Activated naive CD4-positive, alpha-beta T cell treated with anti-CD3 and anti-CD28 coated beads for 36 hours (primary cell): Measurements from ENCODE around the gene CYP2J2. TPM values are rescaled to one million over a fixed set of nuclear protein-coding genes. Genes with fewer than 3 reads are reported as not detected.
A peak's percentile ranks its signal among the peaks of the same experiment; 100 is the strongest.
"Not testable (repeated sequence)": the region's sequence is repeated elsewhere in the genome, so short reads cannot be mapped to it uniquely, and the experiment has no call there.

ENCODE experiments used
- CTCF ChIA-PET: fragments of 350-600 bp; sonication (Branson Sonifier 250); formaldehyde crosslinking; loops from one replicate; lab custom pipeline; 2021; ENCODE audit warnings: antibody characterized with exemption; lab: Charles Lee
- DNase-seq: peaks from one replicate; pipeline ENCODE4 v3.0.0-alpha.2; 2020
- H3K27ac Mint-ChIP-seq: one replicate; pipeline ENCODE4 v1.8.0; 2021; ENCODE audit warnings: mild to moderate bottlenecking, mixed read lengths
- H3K27me3 Mint-ChIP-seq: one replicate; pipeline ENCODE4 v1.8.0; 2021; ENCODE audit warnings: low read depth, mixed read lengths
- H3K36me3 Mint-ChIP-seq: one replicate; pipeline ENCODE4 v1.8.0; 2021; ENCODE audit warnings: low read depth, mixed read lengths
- H3K4me1 Mint-ChIP-seq: one replicate; pipeline ENCODE4 v1.8.0; 2021; ENCODE audit warnings: low read depth, mixed read lengths
- H3K4me3 Mint-ChIP-seq: one replicate; pipeline ENCODE4 v1.8.0; 2021; ENCODE audit warnings: mild to moderate bottlenecking, moderate library complexity, mixed read lengths
- H3K9me3 Mint-ChIP-seq: one replicate; pipeline ENCODE4 v1.8.0; 2021; ENCODE audit warnings: mixed read lengths
- intact Hi-C: fragments of 100-400 bp; cut with micrococcal nuclease; formaldehyde crosslinking; loops from one replicate; pipeline ENCODE4 v1.15.1; 2023
- total RNA-seq, 2 experiments: library from RNA; stranded (reverse); gene quantifications; one replicate each; pipeline ENCODE4 v1.2.3, GENCODE V29; 2021

The CYP2J2 gene, protein sequence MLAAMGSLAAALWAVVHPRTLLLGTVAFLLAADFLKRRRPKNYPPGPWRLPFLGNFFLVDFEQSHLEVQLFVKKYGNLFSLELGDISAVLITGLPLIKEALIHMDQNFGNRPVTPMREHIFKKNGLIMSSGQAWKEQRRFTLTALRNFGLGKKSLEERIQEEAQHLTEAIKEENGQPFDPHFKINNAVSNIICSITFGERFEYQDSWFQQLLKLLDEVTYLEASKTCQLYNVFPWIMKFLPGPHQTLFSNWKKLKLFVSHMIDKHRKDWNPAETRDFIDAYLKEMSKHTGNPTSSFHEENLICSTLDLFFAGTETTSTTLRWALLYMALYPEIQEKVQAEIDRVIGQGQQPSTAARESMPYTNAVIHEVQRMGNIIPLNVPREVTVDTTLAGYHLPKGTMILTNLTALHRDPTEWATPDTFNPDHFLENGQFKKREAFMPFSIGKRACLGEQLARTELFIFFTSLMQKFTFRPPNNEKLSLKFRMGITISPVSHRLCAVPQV
- 1 to 10 TPM; 2.3 to 2.6 TPM for total RNA-seq

DNA sequence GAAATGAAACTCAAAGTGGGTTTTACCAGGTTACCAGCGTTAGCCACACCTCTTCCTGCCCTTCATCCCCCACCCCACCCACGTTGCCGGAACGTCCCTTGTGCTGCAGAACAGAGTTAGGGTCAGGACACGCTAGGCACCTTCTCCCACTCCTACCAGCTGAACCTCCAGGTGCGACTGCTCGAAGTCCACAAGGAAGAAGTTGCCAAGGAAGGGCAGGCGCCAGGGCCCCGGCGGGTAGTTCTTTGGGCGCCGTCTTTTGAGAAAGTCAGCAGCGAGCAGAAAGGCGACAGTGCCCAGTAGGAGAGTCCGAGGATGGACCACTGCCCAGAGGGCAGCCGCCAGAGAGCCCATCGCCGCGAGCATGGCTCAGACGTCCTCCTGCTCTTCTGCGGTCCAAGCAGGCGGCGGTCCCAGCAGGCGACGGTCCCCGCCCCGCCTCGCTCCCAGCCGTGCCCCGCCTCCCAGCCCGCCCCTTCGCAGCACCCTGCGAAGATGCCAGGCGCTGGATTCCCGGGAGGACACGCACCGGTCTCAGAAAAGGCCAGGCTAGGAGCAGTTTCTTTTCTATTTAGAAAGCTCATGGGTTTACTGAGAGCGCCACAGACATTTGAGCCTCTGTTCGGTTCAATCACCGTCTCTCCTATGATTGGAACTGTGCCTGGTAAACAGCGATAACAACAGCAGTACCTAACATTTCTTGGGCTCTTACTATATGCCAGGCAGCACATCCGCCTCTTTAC lies at the start of gene CYP2J2:
TSS of gene CYP2J2 (minus strand) at position 393 of the 743 bp plus-strand sequence. CDS start at position 366, 27 bp downstream.
- peak; percentile 60 for DNase-seq
- no peaks in the 10 kb centered on the region for H3K36me3 Mint-ChIP-seq
- H3K27ac Mint-ChIP-seq, result peak within 1 kb of the TSS; percentile 2
- intact Hi-C loops, result loop anchor here (1.0 kb wide), 1 partner anchor 112 kb away; the partner anchor contains the start of gene HOOK1
- H3K4me1 Mint-ChIP-seq, result peaks cover 9% of the 10 kb centered on the region
- CTCF ChIA-PET, result interaction anchor here (0.8 to 1.9 kb wide), 2 partner anchors 20 to 24 kb away, joined by 3 to 6 read pairs; no protein-coding TSS in a partner anchor
- peaks cover 6% of the 10 kb centered on the region for H3K9me3 Mint-ChIP-seq
- peak within 1 kb of the TSS; percentile 82 for H3K4me3 Mint-ChIP-seq
- peaks cover 21% of the 10 kb centered on the region for H3K27me3 Mint-ChIP-seq

DNA sequence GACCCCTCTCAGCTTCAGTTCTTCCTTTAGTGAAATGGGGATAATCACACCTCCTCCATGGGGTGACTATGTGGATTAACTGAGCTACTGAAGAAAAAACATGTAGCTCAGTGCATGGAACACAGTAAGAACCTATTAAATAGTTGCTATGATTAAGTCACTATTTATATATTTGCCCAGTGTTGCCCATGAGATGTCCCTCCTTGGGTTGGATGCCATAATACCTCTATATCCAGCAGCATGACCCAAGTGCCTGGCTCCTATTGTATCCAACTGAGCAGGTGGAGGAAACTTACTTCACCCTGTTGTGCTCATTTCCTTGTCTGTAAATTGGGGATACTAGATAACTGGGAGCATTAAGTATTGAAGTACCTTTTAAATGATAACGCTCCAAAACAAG lies 47.1 kb upstream of the CYP2J2 start:
- no peaks in the 10 kb centered on the region for H3K36me3 Mint-ChIP-seq
- H3K9me3 Mint-ChIP-seq, result no peaks in the 10 kb centered on the region
- peaks cover 3% of the 10 kb centered on the region for H3K4me1 Mint-ChIP-seq
- no peak overlapping the region for H3K27ac Mint-ChIP-seq
- H3K27me3 Mint-ChIP-seq, result peaks cover 22% of the 10 kb centered on the region
- DNase-seq, result no peak
- CTCF ChIA-PET, result interaction anchor here (0.6 to 2.2 kb wide), 4 partner anchors 14 to 1069 kb away, joined by 3 to 6 read pairs (median 4); no protein-coding TSS in a partner anchor
- intact Hi-C loops, result loop anchor here (5.0 to 10.0 kb wide), 4 partner anchors 171 to 1611 kb away; no protein-coding TSS in a partner anchor
- no peak overlapping the region for H3K4me3 Mint-ChIP-seq

DNA sequence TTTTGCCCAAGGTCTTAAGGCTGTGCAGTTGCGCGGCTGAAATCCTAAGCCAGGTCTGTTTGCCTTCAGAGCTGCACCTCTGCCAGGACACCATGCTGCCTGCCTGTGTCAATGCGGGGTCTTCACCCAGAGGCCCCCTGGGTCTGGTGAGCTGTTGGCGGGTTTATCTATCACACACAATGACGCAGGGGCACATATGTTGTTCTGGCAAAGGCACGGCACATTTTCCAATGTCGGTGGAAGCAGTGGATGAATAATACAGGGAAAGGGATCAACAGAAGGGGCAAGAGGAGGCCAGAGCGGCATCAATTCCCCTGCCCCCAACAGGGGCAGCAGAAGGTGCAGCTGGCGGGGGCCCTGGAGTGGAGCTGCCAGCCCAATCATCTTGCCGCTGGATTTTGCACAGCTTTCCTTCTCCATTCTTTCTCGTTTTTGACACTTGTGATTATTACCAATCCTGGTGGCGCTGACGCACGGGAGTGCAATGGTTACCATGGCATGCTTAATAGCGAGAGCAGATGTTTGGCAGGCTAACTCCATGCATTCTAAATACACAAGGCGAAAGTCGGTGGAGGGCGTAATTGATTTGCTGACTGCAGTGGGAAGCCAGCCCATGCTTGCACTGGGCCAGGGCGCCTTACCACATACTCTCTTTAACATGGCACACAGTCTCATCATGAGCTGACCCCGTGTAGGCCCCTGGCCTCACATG lies 45.8 kb upstream of the CYP2J2 start:
- CTCF ChIA-PET, result interaction anchor here (0.8 to 2.5 kb wide), 10 partner anchors 9 to 260 kb away, joined by 3 to 16 read pairs (median 4); no protein-coding TSS in a partner anchor
- peaks cover 3% of the 10 kb centered on the region for H3K4me1 Mint-ChIP-seq
- no peaks in the 10 kb centered on the region for H3K36me3 Mint-ChIP-seq
- H3K27ac Mint-ChIP-seq, result no peak overlapping the region
- H3K9me3 Mint-ChIP-seq, result no peaks in the 10 kb centered on the region
- intact Hi-C loops, result loop anchor here (5.0 to 10.0 kb wide), 4 partner anchors 172 to 1612 kb away; no protein-coding TSS in a partner anchor
- H3K27me3 Mint-ChIP-seq, result peaks cover 22% of the 10 kb centered on the region
- H3K4me3 Mint-ChIP-seq, result no peak overlapping the region
- no peak for DNase-seq

DNA sequence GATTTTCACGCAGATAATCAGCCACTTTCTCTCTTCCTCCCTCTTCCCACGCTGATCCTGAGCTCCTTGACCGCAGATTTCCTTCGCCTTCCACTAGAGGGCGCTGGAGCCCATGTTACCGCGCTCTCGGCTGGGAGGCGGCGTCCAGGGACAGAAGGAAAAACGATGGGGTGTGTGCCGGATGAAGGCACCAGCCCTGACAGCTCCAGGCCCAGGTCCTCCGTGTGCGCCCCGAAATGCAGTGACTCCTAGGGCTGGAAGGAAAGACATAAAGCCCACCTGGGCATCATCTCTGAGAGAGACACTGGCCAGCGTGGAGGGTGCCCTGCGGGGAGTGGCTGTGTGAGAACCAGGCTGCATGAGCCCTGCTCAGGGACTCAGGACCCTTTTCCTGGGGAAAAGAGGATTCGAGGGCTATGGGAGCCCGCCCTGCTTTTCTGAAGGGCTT lies 44.9 kb upstream of the CYP2J2 start:
- intact Hi-C loops, result loop anchor here (1.0 to 10.0 kb wide), 5 partner anchors 173 to 1613 kb away; no protein-coding TSS in a partner anchor

DNA sequence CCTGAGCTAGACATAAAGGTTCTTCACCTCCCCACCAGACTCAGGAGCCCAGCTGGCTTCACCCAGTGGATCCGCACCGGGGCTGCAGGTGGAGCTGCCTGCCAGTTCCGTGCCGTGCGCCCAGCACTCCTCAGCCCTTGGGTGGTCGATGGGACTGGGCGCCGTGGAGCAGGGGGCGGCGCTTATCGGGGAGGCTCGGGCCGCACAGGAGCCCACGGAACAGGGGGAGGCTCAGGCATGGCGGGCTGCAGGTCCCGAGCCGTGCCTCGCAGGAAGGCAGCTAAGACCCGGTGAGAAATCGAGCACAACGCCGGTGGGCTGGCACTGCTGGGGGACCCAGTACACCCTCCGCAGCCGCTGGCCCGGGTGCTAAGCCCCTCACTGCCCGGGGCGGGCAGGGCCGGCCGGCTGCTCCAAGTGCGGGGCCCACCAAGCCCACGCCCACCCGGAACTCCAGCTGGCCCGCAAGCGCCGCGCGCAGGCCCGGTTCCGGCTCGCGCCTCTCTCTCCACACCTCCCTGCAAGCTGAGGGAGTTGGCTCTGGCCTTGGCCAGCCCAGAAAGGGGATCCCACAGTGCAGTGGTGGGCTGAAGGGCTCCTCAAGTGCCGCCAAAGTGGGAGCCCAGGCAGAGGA lies 43.1 kb upstream of the CYP2J2 start:
- H3K9me3 Mint-ChIP-seq, H3K27ac Mint-ChIP-seq: not testable (repeated sequence)
- CTCF ChIA-PET, result interaction anchor here (0.7 to 2.0 kb wide), 2 partner anchors 11 to 22 kb away, joined by 3 to 7 read pairs; no protein-coding TSS in a partner anchor

More for the DNA sequence above, 44.9 kb upstream of the CYP2J2 start:
- Mint-ChIP-seq H3K27ac (no peak overlapping the region), H3K27me3 (peaks cover 22% of the 10 kb centered on the region), H3K4me1 (peaks cover 3% of the 10 kb centered on the region), H3K9me3 (no peaks in the 10 kb centered on the region), H3K4me3 (no peak overlapping the region), H3K36me3 (no peaks in the 10 kb centered on the region)
- CTCF ChIA-PET, result interaction anchor here (0.5 to 2.5 kb wide), 27 partner anchors 9 to 1697 kb away, joined by 3 to 16 read pairs (median 3); no protein-coding TSS in a partner anchor
- DNase-seq, result peak; percentile 60

DNA sequence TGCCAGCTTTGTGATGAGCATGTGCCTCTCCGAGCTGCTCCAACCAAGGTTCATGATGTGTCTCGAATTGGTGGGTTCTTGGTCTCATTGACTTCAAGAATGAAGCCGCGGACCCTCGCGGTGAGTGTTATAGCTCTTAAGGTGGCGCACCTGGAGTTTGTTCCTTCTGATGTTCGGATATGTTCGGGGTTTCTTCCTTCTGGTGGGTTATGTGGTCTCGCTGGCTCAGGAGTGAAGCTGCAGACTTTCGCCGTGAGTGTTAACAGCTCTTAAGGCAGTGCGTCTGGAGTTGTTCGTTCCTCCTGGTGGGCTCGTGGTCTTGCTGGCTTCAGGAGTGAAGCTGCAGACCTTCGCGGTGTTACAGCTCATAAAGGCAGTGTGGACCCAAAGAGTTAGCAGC lies 42.2 kb upstream of the CYP2J2 start:
- DNase-seq, H3K36me3 Mint-ChIP-seq, H3K4me1 Mint-ChIP-seq, H3K4me3 Mint-ChIP-seq, intact Hi-C loops, H3K9me3 Mint-ChIP-seq, H3K27ac Mint-ChIP-seq, H3K27me3 Mint-ChIP-seq, CTCF ChIA-PET: not testable (repeated sequence)

More for the DNA sequence above, 43.1 kb upstream of the CYP2J2 start:
- H3K4me1 Mint-ChIP-seq, H3K4me3 Mint-ChIP-seq, H3K36me3 Mint-ChIP-seq, DNase-seq, H3K27me3 Mint-ChIP-seq: not testable (repeated sequence)
- intact Hi-C loops, result loop anchor here (5.0 to 10.0 kb wide), 4 partner anchors 175 to 1615 kb away; no protein-coding TSS in a partner anchor

DNA sequence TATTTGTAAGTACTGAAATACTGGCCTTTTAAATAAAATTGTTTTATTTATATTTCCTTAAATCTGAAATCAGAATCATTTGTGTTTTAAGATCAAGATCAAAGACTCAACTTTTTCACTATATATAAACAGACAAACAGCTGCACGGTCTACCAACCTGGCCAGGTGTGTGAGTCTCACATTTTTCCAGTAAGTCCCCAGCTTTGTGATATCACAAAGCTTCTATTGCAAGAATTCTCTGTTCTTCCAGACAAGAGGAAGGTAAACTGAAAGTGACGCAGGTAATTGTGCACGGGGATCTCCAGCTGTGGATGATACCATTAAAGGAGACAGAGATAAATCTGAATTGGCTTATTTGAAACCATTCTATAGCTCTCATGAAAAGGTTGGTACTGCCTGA lies 41.2 kb upstream of the CYP2J2 start:
- H3K4me3 Mint-ChIP-seq, result no peak overlapping the region
- CTCF ChIA-PET, result interaction anchor here (1.1 to 1.7 kb wide), 2 partner anchors 9 to 21 kb away, joined by 3 read pairs; no protein-coding TSS in a partner anchor
- no peak for DNase-seq
- H3K27me3 Mint-ChIP-seq, result peaks cover 9% of the 10 kb centered on the region
- H3K9me3 Mint-ChIP-seq, result no peaks in the 10 kb centered on the region
- intact Hi-C loops, result no loop called here
- H3K4me1 Mint-ChIP-seq, result peaks cover 3% of the 10 kb centered on the region
- H3K36me3 Mint-ChIP-seq, result no peaks in the 10 kb centered on the region
- H3K27ac Mint-ChIP-seq, result no peak overlapping the region

DNA sequence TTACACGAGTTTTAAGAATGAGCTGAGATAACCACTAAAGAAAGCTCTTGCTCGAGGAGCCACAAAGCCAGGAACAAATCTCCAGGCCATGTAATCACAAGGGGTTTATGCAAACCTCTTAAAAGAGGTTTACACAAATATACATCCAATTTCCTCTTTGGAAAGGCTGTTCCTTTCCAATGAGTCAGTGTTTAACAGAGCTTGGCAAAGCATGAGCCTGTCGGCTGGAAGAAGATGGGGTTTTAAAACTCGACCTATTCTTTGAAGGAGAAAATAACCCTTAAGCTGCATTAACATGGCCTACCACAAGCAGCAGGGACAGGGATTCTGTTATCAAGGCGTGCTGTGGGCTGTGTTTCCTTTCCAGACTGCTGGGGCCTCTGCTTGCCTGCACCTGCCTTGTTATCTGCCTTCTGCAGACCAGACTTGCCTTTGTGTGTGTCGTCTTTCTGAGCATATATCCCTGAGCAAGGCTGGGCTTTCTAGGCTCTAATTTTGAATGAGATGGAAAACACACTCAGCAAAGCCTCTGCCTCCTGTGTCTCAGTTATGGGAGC lies 40.6 kb upstream of the CYP2J2 start:
- no peak for DNase-seq
- CTCF ChIA-PET, result interaction anchor here (1.1 to 3.8 kb wide), 3 partner anchors 9 to 20 kb away, joined by 3 to 20 read pairs (median 3); no protein-coding TSS in a partner anchor
- intact Hi-C loops, result no loop called here
- Mint-ChIP-seq H3K9me3 (no peaks in the 10 kb centered on the region), H3K27me3 (peaks cover 5% of the 10 kb centered on the region), H3K36me3 (no peaks in the 10 kb centered on the region), H3K27ac (no peak overlapping the region), H3K4me1 (peaks cover 3% of the 10 kb centered on the region), H3K4me3 (no peak overlapping the region)

DNA sequence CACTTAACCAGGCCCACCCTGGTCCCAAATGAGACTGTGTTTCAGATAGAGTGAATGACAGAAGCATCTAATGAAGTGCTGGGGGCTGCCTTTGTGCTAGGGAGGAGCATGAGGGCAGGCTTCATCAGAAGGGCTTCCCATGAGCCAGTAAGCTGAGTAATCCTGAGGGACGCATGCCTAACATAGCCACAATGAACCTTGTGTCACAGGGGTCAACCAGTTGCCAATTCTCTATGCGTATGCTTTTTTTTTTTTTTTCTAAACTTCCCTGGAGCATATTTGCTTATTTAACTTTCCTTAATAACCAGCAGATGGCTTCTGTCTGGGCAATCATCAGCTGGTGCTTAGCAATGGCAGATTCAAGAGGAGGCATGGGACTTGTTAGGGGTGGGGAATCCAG lies 25.5 kb upstream of the CYP2J2 start:
- no peaks in the 10 kb centered on the region for H3K9me3 Mint-ChIP-seq
- intact Hi-C loops, result no loop called here
- H3K4me1 Mint-ChIP-seq, result no peaks in the 10 kb centered on the region
- H3K36me3 Mint-ChIP-seq, result no peaks in the 10 kb centered on the region
- CTCF ChIA-PET, result interaction anchor here (0.8 to 3.8 kb wide), 3 partner anchors 50 to 73 kb away, joined by 3 to 16 read pairs (median 4); no protein-coding TSS in a partner anchor
- no peak overlapping the region for H3K27ac Mint-ChIP-seq
- no peak overlapping the region for H3K4me3 Mint-ChIP-seq
- DNase-seq, result no peak
- H3K27me3 Mint-ChIP-seq, result no peaks in the 10 kb centered on the region

DNA sequence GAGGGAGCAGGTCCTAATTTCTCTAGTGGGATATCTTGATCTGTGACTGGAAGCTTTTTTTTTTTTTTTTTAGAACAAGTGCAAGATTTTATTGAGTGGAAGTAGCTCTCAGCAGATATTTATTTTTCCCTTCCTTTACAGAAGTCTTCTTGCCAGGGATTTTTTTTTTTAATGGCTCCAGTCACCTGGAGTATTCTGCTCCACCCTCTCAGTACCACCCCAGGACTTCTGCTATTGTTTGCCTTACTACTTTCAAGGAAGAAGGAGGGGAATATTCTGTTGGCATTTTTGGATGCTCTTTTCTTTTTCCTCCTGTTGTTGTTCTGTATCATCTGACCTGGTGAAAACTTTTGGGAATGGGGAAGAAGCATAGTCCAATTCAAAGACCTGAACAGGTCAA lies 23.1 kb upstream of the CYP2J2 start:
- H3K36me3 Mint-ChIP-seq, result no peaks in the 10 kb centered on the region
- no peak overlapping the region for H3K4me3 Mint-ChIP-seq
- intact Hi-C loops, result no loop called here
- H3K4me1 Mint-ChIP-seq, result no peaks in the 10 kb centered on the region
- CTCF ChIA-PET, result interaction anchor here (0.7 to 3.8 kb wide), 5 partner anchors 47 to 1867 kb away, joined by 3 to 16 read pairs (median 3); no protein-coding TSS in a partner anchor
- no peaks in the 10 kb centered on the region for H3K27me3 Mint-ChIP-seq
- H3K27ac Mint-ChIP-seq, result no peak overlapping the region
- no peak for DNase-seq
- no peaks in the 10 kb centered on the region for H3K9me3 Mint-ChIP-seq
